Aorta (tissue), 5 donors: ENCODE measurements around the gene CST7. TPM values are rescaled to one million over a fixed set of nuclear protein-coding genes. Genes with fewer than 3 reads are reported as not detected.
"Not testable (repeated sequence)": the region's sequence is repeated elsewhere in the genome, so short reads cannot be mapped to it uniquely, and the experiment has no call there.

Source experiments
- ATAC-seq: fragments of 200-7000 bp; cut with Tn5 transposase; one replicate; pipeline ENCODE4 v1.9.1; 2022; ENCODE audit warnings: moderate library complexity; ENCODE audit not compliant: low FRiP score
- DNase-seq, 2 donors: peaks; one replicate each; pipeline ENCODE4 v3.0.0-alpha.2; 2020
- H3K27ac ChIP-seq, 2 donors: one replicate each; pipeline ENCODE4 v1.5.1; 2013; ENCODE audit warnings: low read length in 2 of 2, mild to moderate bottlenecking in 2 of 2, moderate library complexity in 2 of 2, control low read depth in 1 of 2, inconsistent platforms in 1 of 2, low read depth in 1 of 2
- H3K27me3 ChIP-seq, 2 donors: one replicate each; pipeline ENCODE4 v1.6.1; 2013; ENCODE audit warnings: control low read depth in 1 of 2, low read length in 1 of 2, mild to moderate bottlenecking in 1 of 2, moderate library complexity in 1 of 2; ENCODE audit not compliant: insufficient read depth in 2 of 2, control insufficient read depth in 1 of 2
- H3K36me3 ChIP-seq, 2 donors: one replicate each; pipeline ENCODE4 v1.6.1; 2013; ENCODE audit warnings: control low read depth in 1 of 2, low read length in 1 of 2, mild to moderate bottlenecking in 1 of 2; ENCODE audit not compliant: insufficient read depth in 2 of 2, control insufficient read depth in 1 of 2
- H3K4me1 ChIP-seq, 2 donors: one replicate each; pipeline ENCODE4 v1.6.1; 2013; ENCODE audit warnings: low read length in 2 of 2, control low read depth in 1 of 2, mild to moderate bottlenecking in 1 of 2, moderate library complexity in 1 of 2; ENCODE audit not compliant: insufficient read depth in 2 of 2, control insufficient read depth in 1 of 2
- H3K4me3 ChIP-seq, 2 donors: one replicate each; pipeline ENCODE4 v1.5.1; 2013; ENCODE audit warnings: low read length in 2 of 2, control low read depth in 1 of 2, mild to moderate bottlenecking in 1 of 2
- H3K9me3 ChIP-seq: one replicate; pipeline ENCODE4 v1.6.1; 2013; ENCODE audit warnings: mild to moderate bottlenecking, low read length; ENCODE audit not compliant: control insufficient read depth
- WGBS, 2 donors: extraction: QIAGEN DNeasy Blood & Tissue Kit; methylation state at CpG; one replicate each; pipeline ENCODE4 v1.1.7; 2013; 5-methylcytosine and 5-hydroxymethylcytosine counted together
- intact Hi-C, 2 donors: fragments of 100-400 bp; cut with DNase I; formaldehyde crosslinking; loops; one replicate each; pipeline versions ENCODE4 v1.14.2 to v1.15.0; 2022
- polyA plus RNA-seq, 2 donors: library from polyadenylated mRNA; stranded (reverse); fragments of 200-250 nt; gene quantifications; one replicate each; pipeline ENCODE4 v1.2.3, GENCODE V29; 2013
- total RNA-seq, 2 donors: library from RNA; stranded (reverse); fragmentation: NEBNext Ultra II Directional; extraction: Animal tissue kit (Norgen Biotek cat#: 25700); gene quantifications; one replicate each; pipeline ENCODE4 v1.2.1, GENCODE V29; 2021
- donor health status: healthy with polysubstance abuse.
- donor health status: Bipolar disorder and iron deficiency.
- donor health status: DM: no; HTN: no; CAD: no.
- donor health status: DM: no; HTN: no; CAD: no.
- donor health status: DM: yes; HTN: yes; CAD: no.

The CST7 gene
- total and polyA plus RNA-seq, 4 donors: 1.0 to 4.6 (median 3.5) TPM

DNA sequence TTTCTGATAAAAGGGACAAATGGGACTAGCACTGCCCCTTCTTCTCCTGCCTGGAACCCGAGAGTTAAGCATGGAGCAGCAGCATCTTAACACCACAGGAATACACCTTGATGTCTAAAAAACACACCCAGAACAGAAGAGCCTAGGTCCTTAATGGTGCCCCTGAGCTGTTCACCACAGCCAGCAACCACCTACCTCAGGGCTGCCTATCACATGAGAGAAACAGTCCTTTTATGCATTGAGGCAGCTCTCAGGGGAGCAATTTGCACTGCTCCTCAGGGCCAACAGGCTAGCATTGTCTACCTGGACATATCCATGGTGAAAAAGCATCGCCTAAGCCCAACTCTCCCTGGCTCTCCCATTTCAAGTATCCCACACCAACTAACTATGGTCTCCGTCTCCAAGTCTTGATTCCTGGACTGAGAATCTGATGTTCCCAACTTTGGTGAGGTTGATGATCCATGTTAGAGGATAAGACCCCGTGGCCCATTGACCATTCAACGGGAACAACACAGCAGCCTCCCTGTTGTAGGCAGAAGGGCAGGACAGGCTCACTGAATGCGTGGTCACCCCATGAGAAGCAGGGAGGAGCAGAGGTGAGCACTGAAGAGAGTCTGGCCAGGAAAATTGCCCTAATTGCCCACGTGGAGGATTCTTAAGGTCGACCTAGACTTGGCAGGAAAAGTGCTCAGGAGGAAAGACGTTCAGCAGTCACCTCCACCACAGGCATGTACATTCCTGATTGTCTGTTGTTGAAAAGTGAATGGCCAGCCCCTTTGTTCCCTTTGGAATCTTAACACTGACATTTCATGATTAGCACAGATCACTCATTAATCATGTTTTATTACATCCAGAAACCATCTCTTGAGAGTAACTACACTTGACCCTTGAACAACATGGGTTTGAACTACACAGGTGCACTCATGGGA, 47.6 kb downstream of the CST7 start:
- no peak for ATAC-seq
- Histone ChIP-seq H3K9me3 (no peaks in the 10 kb centered on the region), H3K4me3 (no peak overlapping the region), H3K27me3 (no peaks in the 10 kb centered on the region), H3K36me3 (no peaks in the 10 kb centered on the region), H3K4me1 (no peaks in the 10 kb centered on the region), H3K27ac (no peak overlapping the region)
- intact Hi-C loops: loop anchor here (10.0 kb wide), 2 partner anchors 258 to 298 kb away; no protein-coding TSS in a partner anchor
- no peak for DNase-seq
- 75 to 86% methylated on average over 9 of the region's 9 CpGs for WGBS, 2 donors

DNA sequence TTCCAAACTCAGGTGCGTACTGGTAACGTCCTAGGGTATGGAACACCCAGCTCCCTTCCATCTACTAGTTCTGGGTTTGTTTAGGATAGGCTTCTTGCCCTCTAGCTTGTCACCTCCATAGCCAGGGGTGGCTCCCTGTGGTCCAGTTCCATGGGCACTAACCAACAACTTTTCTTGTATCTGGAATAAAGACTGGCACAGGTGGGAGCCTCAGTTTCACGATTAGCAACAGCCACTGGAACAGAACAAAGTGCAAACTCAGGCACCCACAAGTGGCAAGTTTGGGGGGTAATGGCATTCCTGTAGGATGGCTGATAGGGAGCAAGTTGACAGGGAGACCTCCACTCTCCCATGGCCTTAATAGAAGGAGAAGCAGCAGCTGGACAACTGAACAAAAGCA, 49.1 kb downstream of the CST7 start:
- H3K4me3 ChIP-seq: no peak overlapping the region
- WGBS, 2 donors: 75 to 80% methylated on average over 3 of the region's 3 CpGs
- intact Hi-C loops: loop anchor here (10.0 kb wide), 2 partner anchors 257 to 297 kb away; no protein-coding TSS in a partner anchor
- no peaks in the 10 kb centered on the region for H3K27me3 ChIP-seq
- no peaks in the 10 kb centered on the region for H3K4me1 ChIP-seq
- H3K27ac ChIP-seq: no peak overlapping the region
- ATAC-seq: no peak
- no peak for DNase-seq
- H3K36me3 ChIP-seq: no peaks in the 10 kb centered on the region
- no peaks in the 10 kb centered on the region for H3K9me3 ChIP-seq

DNA sequence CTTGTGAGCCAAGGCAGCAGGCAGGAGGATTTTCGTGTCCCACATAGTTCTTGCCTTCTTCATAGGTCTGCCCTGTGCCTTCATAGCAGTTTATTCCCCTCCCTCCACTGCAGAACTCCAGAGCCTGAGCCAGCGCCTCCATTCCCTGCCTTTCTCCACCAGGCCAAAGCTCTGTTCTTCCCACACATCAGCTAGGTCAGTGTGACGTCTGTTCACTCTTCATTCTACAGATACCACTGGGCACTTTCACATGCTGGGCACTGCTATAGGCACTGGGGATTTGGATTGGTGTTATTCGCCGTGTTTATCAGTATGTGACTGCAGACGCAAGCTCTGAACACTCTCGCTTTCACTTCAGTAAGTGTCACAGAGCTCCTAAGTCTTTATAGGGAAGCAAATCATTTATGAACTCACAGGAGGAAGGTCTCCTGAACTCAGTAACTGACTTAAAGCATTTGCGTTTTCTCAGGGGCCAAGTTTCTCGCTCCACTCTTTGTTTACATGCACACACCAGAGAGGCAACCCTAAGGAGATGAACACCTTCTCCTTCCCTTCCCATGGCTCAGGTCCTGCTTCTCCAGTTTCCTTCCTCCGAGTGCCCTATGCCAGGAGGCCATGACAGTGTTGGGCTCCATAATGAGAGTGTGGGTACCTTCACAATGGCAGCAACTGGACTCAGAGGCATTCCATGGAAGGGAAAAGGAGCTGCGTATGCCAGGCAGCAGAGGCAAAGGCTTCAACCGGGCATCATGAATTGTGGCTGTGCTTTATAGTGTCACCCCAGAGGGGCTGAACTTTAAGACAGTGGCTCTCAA, 49.8 kb downstream of the CST7 start:
- no peak overlapping the region for H3K4me3 ChIP-seq
- intact Hi-C loops: loop anchor here (10.0 kb wide), 2 partner anchors 256 to 296 kb away; no protein-coding TSS in a partner anchor
- no peak for ATAC-seq
- H3K9me3 ChIP-seq: no peaks in the 10 kb centered on the region
- H3K36me3 ChIP-seq: no peaks in the 10 kb centered on the region
- 72 to 75% methylated on average over 12 of the region's 12 CpGs for WGBS, 2 donors
- H3K4me1 ChIP-seq: no peaks in the 10 kb centered on the region
- peak in 1 of 2 donors; percentile 25 for DNase-seq
- H3K27ac ChIP-seq: no peak overlapping the region
- no peaks in the 10 kb centered on the region for H3K27me3 ChIP-seq

DNA sequence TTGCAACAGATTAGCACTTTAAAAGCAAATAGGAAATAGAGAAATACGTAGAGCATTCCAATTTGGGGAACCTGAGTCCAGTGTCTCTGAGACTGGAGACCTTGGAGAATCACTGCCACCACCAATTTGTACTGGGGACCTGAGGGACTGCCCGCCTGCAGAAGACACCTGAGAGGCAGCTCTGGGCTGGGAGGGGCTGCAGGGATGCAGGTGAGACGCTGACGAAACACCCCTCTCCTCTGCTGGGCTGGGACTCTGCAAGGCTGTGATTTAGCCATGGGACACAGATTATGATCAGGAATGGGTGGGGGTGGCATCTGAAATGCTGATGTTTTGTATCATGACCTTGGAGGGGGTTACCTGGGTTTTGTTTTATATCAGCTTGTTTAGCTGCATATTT, 50.5 kb downstream of the CST7 start:
- no peaks in the 10 kb centered on the region for H3K27me3 ChIP-seq
- H3K4me1 ChIP-seq: no peaks in the 10 kb centered on the region
- H3K36me3 ChIP-seq: no peaks in the 10 kb centered on the region
- 93 to 94% methylated on average over 4 of the region's 4 CpGs for WGBS, 2 donors
- DNase-seq (peak in 1 of 2 donors; percentile 13), ATAC-seq (no peak)
- no peaks in the 10 kb centered on the region for H3K9me3 ChIP-seq
- intact Hi-C loops: loop anchor here (10.0 kb wide), 2 partner anchors 255 to 295 kb away; no protein-coding TSS in a partner anchor
- no peak overlapping the region for H3K27ac ChIP-seq
- no peak overlapping the region for H3K4me3 ChIP-seq

DNA sequence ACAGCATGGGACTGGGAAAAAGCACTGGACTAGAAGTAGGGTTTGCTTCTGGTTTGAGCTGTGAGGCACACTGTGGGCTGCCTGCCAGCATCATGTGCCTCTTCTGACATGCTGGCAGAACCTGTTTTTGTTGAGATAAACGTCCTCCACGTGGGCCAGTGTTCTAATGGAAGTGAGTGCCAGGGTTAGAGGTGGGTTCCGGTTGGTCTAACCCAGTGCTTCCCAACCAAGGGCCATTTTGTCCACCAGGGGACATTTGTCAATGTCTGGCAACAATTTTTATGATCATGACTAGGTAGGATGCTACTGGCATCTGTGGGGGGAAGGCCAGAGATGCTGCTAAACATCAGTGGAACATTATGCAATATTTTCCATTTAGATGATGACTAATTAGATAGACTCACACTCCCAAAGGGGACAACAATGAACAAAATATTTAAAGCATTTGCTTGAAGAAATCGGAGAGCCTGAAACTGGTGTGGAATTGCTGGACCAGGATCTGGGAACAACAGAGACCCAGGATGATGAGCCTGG, 51.3 kb downstream of the CST7 start:
- H3K36me3 ChIP-seq: no peaks in the 10 kb centered on the region
- ATAC-seq (peak; percentile 51), DNase-seq (peak; percentile 73 to 78)
- intact Hi-C loops: no loop called here
- no peak overlapping the region for H3K27ac ChIP-seq
- H3K4me1 ChIP-seq: no peaks in the 10 kb centered on the region
- WGBS, 2 donors: 32 to 36% methylated on average over 4 of the region's 4 CpGs
- H3K9me3 ChIP-seq: no peaks in the 10 kb centered on the region
- no peak overlapping the region for H3K4me3 ChIP-seq
- no peaks in the 10 kb centered on the region for H3K27me3 ChIP-seq

DNA sequence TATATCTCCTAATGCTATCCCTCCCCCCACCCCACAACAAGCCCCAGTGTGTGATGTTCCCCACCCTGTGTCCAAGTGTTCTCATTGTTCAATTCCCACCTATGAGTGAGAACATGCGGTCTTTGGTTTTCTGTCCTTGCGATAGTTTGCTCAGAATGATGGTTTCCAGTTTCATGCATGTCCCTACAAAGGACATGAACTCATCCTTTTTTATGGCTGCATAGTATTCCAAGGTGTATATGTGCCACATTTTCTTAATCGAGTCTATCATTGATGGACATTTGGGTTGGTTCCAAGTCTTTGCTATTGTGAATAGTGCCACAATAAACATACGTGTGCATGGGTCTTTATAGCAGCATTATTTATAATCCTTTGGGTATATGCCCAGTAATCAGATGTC, 52.3 kb downstream of the CST7 start:
- DNase-seq, H3K27me3 ChIP-seq, H3K4me1 ChIP-seq, H3K36me3 ChIP-seq, ATAC-seq, H3K9me3 ChIP-seq, H3K27ac ChIP-seq, H3K4me3 ChIP-seq, intact Hi-C loops: not testable (repeated sequence)
- 86 to 87% methylated on average over 4 of the region's 4 CpGs for WGBS, 2 donors

DNA sequence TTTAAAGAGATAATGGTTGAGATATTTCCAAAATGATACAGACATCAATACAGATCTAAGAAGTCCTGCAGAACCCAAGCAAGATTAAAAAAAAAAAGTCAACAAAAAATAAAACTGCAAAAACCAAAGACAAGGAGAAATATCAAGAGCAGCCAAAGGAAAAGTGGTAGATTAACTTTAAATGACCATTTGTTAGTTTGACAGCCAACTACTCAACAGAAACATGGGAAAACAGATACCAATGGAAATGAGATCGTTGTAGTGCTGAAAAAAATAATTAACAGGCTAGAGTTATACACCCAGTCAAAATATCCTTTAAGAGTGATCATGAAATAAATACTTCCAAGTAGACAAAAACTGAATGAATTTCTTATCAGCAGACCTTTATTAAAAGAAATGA, 53.9 kb downstream of the CST7 start:
- intact Hi-C loops: no loop called here
- H3K9me3 ChIP-seq: no peaks in the 10 kb centered on the region
- 94 to 95% methylated on average over 1 of the region's 1 CpG for WGBS, 2 donors
- DNase-seq (no peak), ATAC-seq (no peak)
- no peaks in the 10 kb centered on the region for H3K4me1 ChIP-seq
- H3K36me3 ChIP-seq: peaks cover 0 to 5% of the 10 kb centered on the region in 2 donors
- H3K4me3 ChIP-seq: no peak overlapping the region
- no peak overlapping the region for H3K27ac ChIP-seq
- no peaks in the 10 kb centered on the region for H3K27me3 ChIP-seq

DNA sequence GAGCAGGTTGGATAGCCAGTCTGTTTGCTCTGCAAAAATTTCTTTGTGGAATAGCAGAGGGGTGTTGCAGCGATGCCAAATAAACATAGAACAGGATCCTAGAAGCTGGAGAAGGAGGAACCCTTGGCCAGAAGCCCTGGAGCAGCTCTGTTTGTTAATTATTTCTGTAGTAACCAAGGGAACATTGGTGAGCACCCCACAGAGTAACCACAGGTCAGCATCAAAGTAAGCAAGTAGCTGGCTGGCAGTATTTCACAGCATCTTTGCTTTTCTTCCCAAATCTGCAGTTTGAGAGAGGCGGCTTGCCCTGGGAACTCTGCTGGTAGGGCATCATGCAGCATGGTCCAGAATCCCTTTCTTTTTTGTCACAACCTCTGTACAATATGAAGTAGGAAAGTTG, 56.2 kb downstream of the CST7 start:
- ATAC-seq (no peak), DNase-seq (peak in 1 of 2 donors; percentile 9)
- H3K27ac ChIP-seq: no peak overlapping the region
- H3K27me3 ChIP-seq: no peaks in the 10 kb centered on the region
- no peaks in the 10 kb centered on the region for H3K9me3 ChIP-seq
- H3K4me1 ChIP-seq: no peaks in the 10 kb centered on the region
- no peak overlapping the region for H3K4me3 ChIP-seq
- WGBS, 2 donors: 23 to 55% methylated on average over 2 of the region's 2 CpGs
- H3K36me3 ChIP-seq: peaks cover 0 to 5% of the 10 kb centered on the region in 2 donors
- intact Hi-C loops: no loop called here
